Keratinocyte (primary cell): ENCODE results near the gene NUMB. TPM values are rescaled to one million over a fixed set of nuclear protein-coding genes. Genes with fewer than 3 reads are reported as not detected.
"Not testable (repeated sequence)": the region's sequence is repeated elsewhere in the genome, so short reads cannot be mapped to it uniquely, and the experiment has no call there.

ENCODE experiments used
- DNase-seq: peaks from one replicate; pipeline ENCODE4 v3.0.0-alpha.2; 2011; ENCODE audit warnings: low read depth, missing footprints, low spot score
- FAIRE-seq: peaks from 2 replicates; lab custom pipeline; 2011; peaks lifted over from hg19 to GRCh38; lab: Jason Lieb, UNC
- H2AFZ ChIP-seq: 2 replicates; pipeline ENCODE4 v1.6.0; 2012; ENCODE audit warnings: low read length, control low read depth, inconsistent platforms; ENCODE audit not compliant: control insufficient read depth
- H3K27ac ChIP-seq: 2 replicates; pipeline ENCODE4 v1.5.1; 2011; ENCODE audit warnings: low read length; ENCODE audit not compliant: control insufficient read depth, insufficient read depth
- H3K27me3 ChIP-seq: 3 replicates; pipeline ENCODE4 v1.6.0; 2011; ENCODE audit warnings: low read length; ENCODE audit not compliant: control insufficient read depth, insufficient read depth; ENCODE audit errors: extremely low read depth
- H3K36me3 ChIP-seq, 2 experiments: 2 replicates in 1 of 2; 3 replicates in 1 of 2; pipeline ENCODE4 v1.5.1; 2011; ENCODE audit warnings: low read length in 2 of 2, mild to moderate bottlenecking in 1 of 2; ENCODE audit not compliant: control insufficient read depth in 2 of 2, insufficient read depth in 2 of 2; ENCODE audit errors: extremely low read depth in 1 of 2
- H3K4me1 ChIP-seq: 3 replicates; pipeline ENCODE4 v1.5.1; 2011; ENCODE audit warnings: low read length; ENCODE audit not compliant: control insufficient read depth, insufficient read depth; ENCODE audit errors: extremely low read depth
- H3K4me2 ChIP-seq: 3 replicates; pipeline ENCODE4 v1.6.0; 2011; ENCODE audit warnings: low read depth, low read length; ENCODE audit not compliant: control insufficient read depth, insufficient read depth; ENCODE audit errors: extremely low read depth
- H3K4me3 ChIP-seq, 3 experiments: fragments of 200-600 bp in 1 of 3; sonication (generic) in 1 of 3; 2 replicates in 2 of 3; 3 replicates in 1 of 3; pipeline ENCODE4 v1.5.1; 2011 to 2016; ENCODE audit warnings: low read length in 3 of 3, mild to moderate bottlenecking in 3 of 3, control low read depth in 2 of 3, inconsistent platforms in 1 of 3, low read depth in 1 of 3, mixed read lengths in 1 of 3, mixed run types in 1 of 3, moderate library complexity in 1 of 3; ENCODE audit not compliant: control insufficient read depth in 2 of 3, insufficient read depth in 2 of 3; ENCODE audit errors: extremely low read depth in 1 of 3
- H3K79me2 ChIP-seq: 2 replicates; pipeline ENCODE4 v1.6.0; 2012; ENCODE audit warnings: low read length; ENCODE audit not compliant: control insufficient read depth, insufficient read depth
- H3K9ac ChIP-seq: 3 replicates; pipeline ENCODE4 v1.6.0; 2011; ENCODE audit warnings: low read length; ENCODE audit not compliant: control insufficient read depth, insufficient read depth; ENCODE audit errors: extremely low read depth
- H3K9me1 ChIP-seq: 3 replicates; pipeline ENCODE4 v1.6.0; 2011; ENCODE audit warnings: low read length; ENCODE audit not compliant: control insufficient read depth, insufficient read depth; ENCODE audit errors: extremely low read depth
- H3K9me3 ChIP-seq: 2 replicates; pipeline ENCODE4 v1.5.1; 2012; ENCODE audit warnings: low read depth, low read length; ENCODE audit not compliant: control insufficient read depth
- H4K20me1 ChIP-seq: 3 replicates; pipeline ENCODE4 v1.6.0; 2011; ENCODE audit warnings: low read length; ENCODE audit not compliant: control insufficient read depth, insufficient read depth; ENCODE audit errors: extremely low read depth
- CTCF ChIP-seq, 3 experiments: IDR thresholded peaks in 1 of 3; conservative IDR thresholded peaks in 1 of 3; optimal IDR thresholded peaks in 1 of 3; 2 replicates in 2 of 3; 3 replicates in 1 of 3; pipeline versions ENCODE3 to v1.5.1; 2011; ENCODE audit warnings: low read length in 3 of 3, mild to moderate bottlenecking in 3 of 3, moderate library complexity in 2 of 3, control low read depth in 1 of 3, inconsistent platforms in 1 of 3; ENCODE audit not compliant: insufficient read depth in 2 of 3; ENCODE audit errors: extremely low read depth in 1 of 3
- EZH2 ChIP-seq: IDR thresholded peaks from one replicate; pipeline ENCODE4 v1.6.1; 2012; ENCODE audit warnings: inconsistent platforms, mild to moderate bottlenecking, low read length, moderate library complexity
- dilution Hi-C: fragments of 300-500 bp; cut with MboI; formaldehyde crosslinking; loops from one replicate; pipeline ENCODE4 v1.7.0; 2020; ENCODE audit warnings: low sequenced_read_pairs; ENCODE audit not compliant: extremely low pct_ligation_motif_present
- polyA plus RNA-seq, 5 experiments: library from polyadenylated mRNA; depleted of rRNA in 3 of 5; stranded (reverse) in 3 of 5; stranded (forward) in 1 of 5; unstranded in 1 of 5; fragments of >200 nt; gene quantifications; 1 replicate in 1 of 5; 2 replicates in 3 of 5; 3 replicates in 1 of 5; pipeline versions ENCODE4 v1.2.1 to v1.2.3, GENCODE V29; 2011 to 2012; ENCODE audit warnings: missing spikeins in 2 of 5, low read depth in 1 of 5, low replicate concordance in 1 of 5

NUMB gene
- polyA plus RNA-seq, 1 donor (not counting 4 experiments of a cell fraction or from before 2014, with no cell fraction given), result 110 TPM

- H3K36me3 ChIP-seq, result peaks cover 3% of the 10 kb centered on the region in 2 experiments
- H3K27ac ChIP-seq, result no peak overlapping the region
- H3K9me1 ChIP-seq, result no peaks in the 10 kb centered on the region
- DNase-seq, result no peak
- no peak for FAIRE-seq
- H3K4me3 ChIP-seq, result no peak overlapping the region
- no peaks in the 10 kb centered on the region for H3K4me1 ChIP-seq
- no peaks in the 10 kb centered on the region for H3K9me3 ChIP-seq
- no peak overlapping the region for H3K4me2 ChIP-seq
- dilution Hi-C loops, result no loop called here
- H2AFZ ChIP-seq, result no peak overlapping the region
- H3K9ac ChIP-seq, result no peak overlapping the region
- H4K20me1 ChIP-seq, result no peaks in the 10 kb centered on the region
- no peak for TF ChIP-seq CTCF (optimal IDR thresholded peaks at IDR 0.05 in 1 of 3, IDR thresholded peaks at IDR 0.05 in 1 of 3, conservative IDR thresholded peaks at IDR 0.05 in 1 of 3; ENCODE audit: extremely low read depth in 1 of 3, insufficient read depth in 2 of 3, low read length in 3 of 3)
- no peak for TF ChIP-seq EZH2
- peaks cover 2% of the 10 kb centered on the region for H3K79me2 ChIP-seq
- no peaks in the 10 kb centered on the region for H3K27me3 ChIP-seq
Observed at GRCh38 chr14:73359445-73359844, 98.9 kb downstream of the NUMB start.

- Histone ChIP-seq H3K27ac (no peak overlapping the region), H3K9me1 (no peaks in the 10 kb centered on the region), H3K79me2 (peaks cover 2% of the 10 kb centered on the region), H3K4me3 (no peak overlapping the region), H4K20me1 (no peaks in the 10 kb centered on the region), H3K36me3 (peaks cover 3 to 7% of the 10 kb centered on the region in 2 experiments), H3K4me1 (no peaks in the 10 kb centered on the region), H3K9ac (no peak overlapping the region), H3K27me3 (no peaks in the 10 kb centered on the region), H3K4me2 (no peak overlapping the region), H3K9me3 (no peaks in the 10 kb centered on the region), H2AFZ (no peak overlapping the region)
- FAIRE-seq, result no peak
- dilution Hi-C loops, result no loop called here
- TF ChIP-seq CTCF (optimal IDR thresholded peaks at IDR 0.05 in 1 of 3, IDR thresholded peaks at IDR 0.05 in 1 of 3, conservative IDR thresholded peaks at IDR 0.05 in 1 of 3; ENCODE audit: extremely low read depth in 1 of 3, insufficient read depth in 2 of 3, low read length in 3 of 3), result no peak
- TF ChIP-seq EZH2, result no peak
- no peak for DNase-seq
Observed at GRCh38 chr14:73358187-73358586, 100.2 kb downstream of the NUMB start.

- H3K9me3 ChIP-seq, H4K20me1 ChIP-seq, FAIRE-seq, H2AFZ ChIP-seq, H3K4me1 ChIP-seq, H3K4me2 ChIP-seq, dilution Hi-C loops, DNase-seq, H3K9ac ChIP-seq, H3K27me3 ChIP-seq, H3K9me1 ChIP-seq, H3K79me2 ChIP-seq, H3K4me3 ChIP-seq, H3K36me3 ChIP-seq, H3K27ac ChIP-seq: not testable (repeated sequence)
Observed at GRCh38 chr14:73349091-73349490, 109.3 kb downstream of the NUMB start.
